H9 (cell line): ENCODE results near the gene MAPK11. TPM values are rescaled to one million over a fixed set of nuclear protein-coding genes. Genes with fewer than 3 reads are reported as not detected.

Experiments
- DNase-seq: peaks from one replicate; pipeline ENCODE4 v3.0.0-alpha.2; 2017
- H2AFZ ChIP-seq: one replicate; pipeline ENCODE4 v1.6.1; 2013; ENCODE audit warnings: mild to moderate bottlenecking, low read length, control low read depth, moderate library complexity
- H2AK5ac ChIP-seq: 2 replicates; pipeline ENCODE4 v1.6.1; 2013; ENCODE audit warnings: low read length, control low read depth, mixed read lengths; ENCODE audit not compliant: insufficient read length
- H2BK120ac ChIP-seq: one replicate; pipeline ENCODE4 v1.6.1; 2013; ENCODE audit warnings: low read depth, mild to moderate bottlenecking, low read length, control low read depth, inconsistent platforms; ENCODE audit not compliant: poor library complexity, severe bottlenecking
- H2BK12ac ChIP-seq: 2 replicates; pipeline ENCODE4 v1.6.1; 2013; ENCODE audit warnings: low read length, control low read depth, mixed read lengths, low read depth; ENCODE audit not compliant: insufficient read length
- H2BK15ac ChIP-seq: 2 replicates; pipeline ENCODE4 v1.6.1; 2013; ENCODE audit warnings: low read depth, low read length, control low read depth
- H2BK20ac ChIP-seq: one replicate; pipeline ENCODE4 v1.6.1; 2013; ENCODE audit warnings: low read depth, mild to moderate bottlenecking, low read length, control low read depth, inconsistent platforms; ENCODE audit not compliant: poor library complexity, severe bottlenecking
- H2BK5ac ChIP-seq: 2 replicates; pipeline ENCODE4 v1.6.1; 2013; ENCODE audit warnings: low read length, control low read depth, mixed read lengths; ENCODE audit not compliant: insufficient read length
- H3K14ac ChIP-seq: 2 replicates; pipeline ENCODE4 v1.6.1; 2013; ENCODE audit warnings: low read length, control low read depth; ENCODE audit not compliant: insufficient read depth
- H3K18ac ChIP-seq: 2 replicates; pipeline ENCODE4 v1.6.1; 2013; ENCODE audit warnings: low read depth, mild to moderate bottlenecking, mixed read lengths, low read length, control low read depth; ENCODE audit not compliant: insufficient read length
- H3K23ac ChIP-seq: 2 replicates; pipeline ENCODE4 v1.6.1; 2013; ENCODE audit warnings: low read length, control low read depth, mixed read lengths, low read depth; ENCODE audit not compliant: insufficient read length
- H3K23me2 ChIP-seq: 2 replicates; pipeline ENCODE4 v1.6.1; 2013; ENCODE audit warnings: low read depth, mild to moderate bottlenecking, mixed read lengths, low read length, control low read depth; ENCODE audit not compliant: insufficient read length, poor library complexity, severe bottlenecking
- H3K27ac ChIP-seq: 2 replicates; pipeline ENCODE4 v1.5.1; 2013; ENCODE audit warnings: low read length, control low read depth, mixed read lengths, low read depth; ENCODE audit not compliant: insufficient read length
- H3K27me3 ChIP-seq: 2 replicates; pipeline ENCODE4 v1.6.1; 2013; ENCODE audit warnings: low read length, control low read depth, inconsistent platforms; ENCODE audit not compliant: insufficient read depth
- H3K4ac ChIP-seq: 2 replicates; pipeline ENCODE4 v1.6.1; 2013; ENCODE audit warnings: low read depth, mild to moderate bottlenecking, control low read depth, inconsistent platforms, low read length, moderate library complexity
- H3K4me1 ChIP-seq: 2 replicates; pipeline ENCODE4 v1.6.1; 2013; ENCODE audit warnings: low read length, control low read depth, inconsistent platforms; ENCODE audit not compliant: insufficient read depth
- H3K4me2 ChIP-seq: 2 replicates; pipeline ENCODE4 v1.6.1; 2013; ENCODE audit warnings: low read length, control low read depth, mixed read lengths; ENCODE audit not compliant: insufficient read length, insufficient read depth
- H3K56ac ChIP-seq: 2 replicates; pipeline ENCODE4 v1.6.1; 2013; ENCODE audit warnings: low read depth, mild to moderate bottlenecking, mixed read lengths, low read length, control low read depth; ENCODE audit not compliant: insufficient read length
- H3K79me1 ChIP-seq: 2 replicates; pipeline ENCODE4 v1.6.1; 2013; ENCODE audit warnings: low read depth, mild to moderate bottlenecking, moderate library complexity, low read length, control low read depth, inconsistent platforms; ENCODE audit not compliant: insufficient read depth, poor library complexity, severe bottlenecking
- H3K79me2 ChIP-seq: 2 replicates; pipeline ENCODE4 v1.6.1; 2013; ENCODE audit warnings: low read length, control low read depth, inconsistent platforms; ENCODE audit not compliant: insufficient read depth
- H3K9ac ChIP-seq: 2 replicates; pipeline ENCODE4 v1.6.1; 2013; ENCODE audit warnings: low read length, control low read depth, mixed read lengths; ENCODE audit not compliant: insufficient read length; ENCODE audit errors: extremely low read depth
- H3K9me3 ChIP-seq: one replicate; pipeline ENCODE4 v1.6.1; 2013; ENCODE audit warnings: low read depth, low read length, inconsistent platforms; ENCODE audit not compliant: control insufficient read depth
- H3T11ph ChIP-seq: one replicate; pipeline ENCODE4 v1.6.1; 2013; ENCODE audit warnings: mild to moderate bottlenecking, low read length, control low read depth, inconsistent platforms
- H4K20me1 ChIP-seq: one replicate; pipeline ENCODE4 v1.6.1; 2013; ENCODE audit not compliant: control insufficient read depth, insufficient read length, insufficient read depth
- H4K5ac ChIP-seq: 2 replicates; pipeline ENCODE4 v1.6.1; 2013; ENCODE audit warnings: low read depth, mild to moderate bottlenecking, mixed read lengths, low read length, control low read depth; ENCODE audit not compliant: insufficient read length
- H4K8ac ChIP-seq: replicated peaks from 2 replicates; pipeline ENCODE4 v1.6.1; 2013; ENCODE audit warnings: low read length, control low read depth, mixed read lengths, low read depth; ENCODE audit not compliant: insufficient read length
- H4K91ac ChIP-seq: 2 replicates; pipeline ENCODE4 v1.6.1; 2013; ENCODE audit warnings: low read depth, mild to moderate bottlenecking, moderate library complexity, mixed read lengths, low read length, control low read depth; ENCODE audit not compliant: insufficient read length
- H3K27ac Mint-ChIP-seq, 3 experiments: 2 replicates in 2 of 3; 3 replicates in 1 of 3; pipeline ENCODE4 v1.8.0; 2020 to 2021; ENCODE audit warnings: mixed read lengths in 3 of 3, mild to moderate bottlenecking in 1 of 3, moderate library complexity in 1 of 3
- H3K27me3 Mint-ChIP-seq: 2 replicates; pipeline ENCODE4 v1.8.0; 2021; ENCODE audit warnings: low read depth, mild to moderate bottlenecking, moderate library complexity, mixed read lengths
- H3K36me3 Mint-ChIP-seq, 3 experiments: 2 replicates in 2 of 3; 3 replicates in 1 of 3; pipeline ENCODE4 v1.8.0; 2020 to 2021; ENCODE audit warnings: low read depth in 3 of 3, mixed read lengths in 3 of 3; ENCODE audit not compliant: insufficient read depth in 1 of 3
- H3K4me1 Mint-ChIP-seq, 2 experiments: 2 replicates each; pipeline ENCODE4 v1.8.0; 2020; ENCODE audit warnings: mixed read lengths in 2 of 2
- H3K4me3 Mint-ChIP-seq, 2 experiments: 2 replicates in 1 of 2; 3 replicates in 1 of 2; pipeline ENCODE4 v1.8.0; 2020 to 2021; ENCODE audit warnings: mild to moderate bottlenecking in 2 of 2, mixed read lengths in 2 of 2, moderate library complexity in 1 of 2
- H3K9me3 Mint-ChIP-seq, 2 experiments: 2 replicates in 1 of 2; 3 replicates in 1 of 2; pipeline ENCODE4 v1.8.0; 2020; ENCODE audit warnings: mild to moderate bottlenecking in 2 of 2, mixed read lengths in 2 of 2, moderate library complexity in 1 of 2
- CTCF ChIP-seq: fragments of 200-600 bp; sonication (generic); conservative IDR thresholded peaks from 3 replicates; pipeline ENCODE4 v1.8.0; 2021; ENCODE audit warnings: antibody characterized with exemption, mild to moderate bottlenecking
- WGBS: extraction: QIAGEN DNeasy Blood & Tissue Kit; methylation state at CpG from one replicate; pipeline ENCODE4 v1.1.7; 2013; ENCODE audit warnings: missing lambda C conversion rate, low lambda C conversion rate, mixed read lengths; ENCODE audit not compliant: insufficient read length; ENCODE audit errors: extremely low coverage; 5-methylcytosine and 5-hydroxymethylcytosine counted together
- total RNA-seq: library from RNA; stranded (reverse); gene quantifications from 2 replicates; pipeline ENCODE4 v1.2.1, GENCODE V29; 2021

The MAPK11 gene
- total RNA-seq, 1 experiment from 2014 or later: 1.5 TPM

DNA sequence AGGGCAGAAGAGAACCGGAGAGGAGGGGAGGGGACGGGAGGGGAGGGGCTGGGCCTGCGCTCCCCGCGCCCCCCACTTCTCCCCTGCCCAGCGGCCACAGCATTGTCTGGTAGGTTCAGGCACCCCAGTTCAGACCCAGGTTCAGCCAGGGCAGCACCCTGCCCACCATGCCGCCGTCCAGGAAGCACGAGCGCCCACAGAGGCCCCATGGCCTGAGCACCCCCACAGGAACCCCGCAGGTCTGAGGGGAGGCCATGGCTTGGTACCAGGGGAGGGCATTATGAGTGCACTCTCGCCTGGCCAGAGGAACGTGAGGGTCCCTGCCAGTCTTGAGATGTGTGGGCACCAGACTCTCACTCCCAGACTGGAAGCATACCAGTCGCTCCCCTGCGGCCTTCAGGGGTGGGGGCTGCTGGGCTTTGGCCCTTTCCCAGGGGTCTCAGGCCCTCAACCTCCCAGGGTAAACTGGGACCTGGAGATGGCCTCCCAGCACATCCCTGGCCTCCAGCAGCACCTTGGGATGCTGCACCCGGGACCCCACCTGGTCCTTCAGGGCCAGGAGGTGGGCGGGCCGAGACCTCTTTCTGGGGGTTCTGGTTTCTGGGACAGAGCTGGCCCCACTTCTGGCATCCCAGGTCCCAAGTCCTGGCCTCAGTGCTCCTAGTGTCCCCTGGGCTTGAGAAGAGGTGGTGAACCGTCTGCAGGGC lies 37.9 kb upstream of the MAPK11 start:
- Mint-ChIP-seq H3K4me1 (peaks cover 20 to 28% of the 10 kb centered on the region in 2 experiments), H3K27me3 (peaks cover 4% of the 10 kb centered on the region), H3K27ac (no peak overlapping the region), H3K36me3 (no peaks in the 10 kb centered on the region; a peak in 1 of 7 replicates), H3K9me3 (no peaks in the 10 kb centered on the region), H3K4me3 (peak overlapping the region; percentile 22 to 42; a peak in 3 of 5 replicates)
- Histone ChIP-seq H3T11ph (no peak overlapping the region), H2AFZ (no peak overlapping the region), H3K4me2 (no peak overlapping the region), H3K79me1 (no peaks in the 10 kb centered on the region), H2BK12ac (no peak overlapping the region), H3K9me3 (no peaks in the 10 kb centered on the region), H3K79me2 (no peaks in the 10 kb centered on the region), H3K4me1 (no peaks in the 10 kb centered on the region; the same call in 1 of the 2 replicates), H3K14ac (no peak overlapping the region), H2BK20ac (no peak overlapping the region), H3K18ac (no peak overlapping the region), H3K27ac (no peak overlapping the region), H4K91ac (no peak overlapping the region), H2BK15ac (no peak overlapping the region), H4K5ac (no peak overlapping the region), H3K27me3 (no peaks in the 10 kb centered on the region), H2BK5ac (no peak overlapping the region), H3K23ac (no peak overlapping the region), H3K4ac (no peak overlapping the region), H3K9ac (no peak overlapping the region), H2BK120ac (no peak overlapping the region), H2AK5ac (no peak overlapping the region), H4K20me1 (no peaks in the 10 kb centered on the region), H3K23me2 (peaks cover 5% of the 10 kb centered on the region), H3K56ac (no peak overlapping the region), H4K8ac (no peak overlapping the region)
- no CpG with 5 or more reads among the region's 19 CpGs for WGBS
- no peak for TF ChIP-seq CTCF
- no peak for DNase-seq
